Ovary (tissue), 3 donors: ENCODE measurements around the gene NTNG2.

Experiments used
- POLR2A ChIP-seq: fragments of 450-650 bp; IDR thresholded peaks from one replicate; pipeline ENCODE4 v1.6.1; 2017; ENCODE audit warnings: antibody characterized with exemption, mild to moderate bottlenecking, moderate library complexity
- TF ChIP-seq, protein P1 (sequence below), 3 donors: fragments of 450-650 bp in 2 of 3; fragments of 200-600 bp in 1 of 3; IDR thresholded peaks; one replicate each; pipeline versions ENCODE4 v1.5.1 to v1.8.0; 2016 to 2022; ENCODE audit warnings: antibody characterized with exemption in 3 of 3, mild to moderate bottlenecking in 1 of 3
- donor health status: DM: no; HTN: no; CAD: no.

GRCh38 chr9:132116583-132116982 is 45.3 kb upstream of the NTNG2 start:
- TF ChIP-seq, protein P1, sequence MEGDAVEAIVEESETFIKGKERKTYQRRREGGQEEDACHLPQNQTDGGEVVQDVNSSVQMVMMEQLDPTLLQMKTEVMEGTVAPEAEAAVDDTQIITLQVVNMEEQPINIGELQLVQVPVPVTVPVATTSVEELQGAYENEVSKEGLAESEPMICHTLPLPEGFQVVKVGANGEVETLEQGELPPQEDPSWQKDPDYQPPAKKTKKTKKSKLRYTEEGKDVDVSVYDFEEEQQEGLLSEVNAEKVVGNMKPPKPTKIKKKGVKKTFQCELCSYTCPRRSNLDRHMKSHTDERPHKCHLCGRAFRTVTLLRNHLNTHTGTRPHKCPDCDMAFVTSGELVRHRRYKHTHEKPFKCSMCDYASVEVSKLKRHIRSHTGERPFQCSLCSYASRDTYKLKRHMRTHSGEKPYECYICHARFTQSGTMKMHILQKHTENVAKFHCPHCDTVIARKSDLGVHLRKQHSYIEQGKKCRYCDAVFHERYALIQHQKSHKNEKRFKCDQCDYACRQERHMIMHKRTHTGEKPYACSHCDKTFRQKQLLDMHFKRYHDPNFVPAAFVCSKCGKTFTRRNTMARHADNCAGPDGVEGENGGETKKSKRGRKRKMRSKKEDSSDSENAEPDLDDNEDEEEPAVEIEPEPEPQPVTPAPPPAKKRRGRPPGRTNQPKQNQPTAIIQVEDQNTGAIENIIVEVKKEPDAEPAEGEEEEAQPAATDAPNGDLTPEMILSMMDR (IDR thresholded peaks at IDR 0.05) = no peak
- TF ChIP-seq POLR2A = no peak
